DND-41 (cell line): ENCODE data around the gene DACH1.

Experiments used
- ATAC-seq: fragments of 200-7000 bp; cut with Tn5 transposase; 3 replicates; pipeline ENCODE4 v1.9.1; 2021; ENCODE audit warnings: low read depth; ENCODE audit not compliant: insufficient read depth
- DNase-seq: peaks from one replicate; pipeline ENCODE4 v3.0.0-alpha.2; 2020
- H2AFZ ChIP-seq: 2 replicates; pipeline ENCODE4 v1.6.0; 2012; ENCODE audit warnings: low read depth, low read length
- H3K27ac ChIP-seq: 2 replicates; pipeline ENCODE4 v1.5.1; 2012; ENCODE audit warnings: low read length, inconsistent platforms
- H3K27me3 ChIP-seq: fragments of 200-600 bp; sonication (generic); 2 replicates; pipeline ENCODE4 v1.6.0; 2012; ENCODE audit warnings: low read length, mild to moderate bottlenecking, inconsistent platforms; ENCODE audit not compliant: insufficient read depth, poor library complexity
- H3K36me3 ChIP-seq: 2 replicates; pipeline ENCODE4 v1.5.1; 2012; ENCODE audit warnings: low read length, inconsistent platforms; ENCODE audit not compliant: insufficient read depth
- H3K4me1 ChIP-seq: 2 replicates; pipeline ENCODE4 v1.5.1; 2012; ENCODE audit warnings: mild to moderate bottlenecking, low read length; ENCODE audit not compliant: insufficient read depth
- H3K4me2 ChIP-seq: 2 replicates; pipeline ENCODE4 v1.6.0; 2012; ENCODE audit warnings: mild to moderate bottlenecking, moderate library complexity, low read length, inconsistent platforms; ENCODE audit not compliant: insufficient read depth
- H3K4me3 ChIP-seq, 2 experiments: fragments of 200-600 bp in 1 of 2; shearing (Covaris generic) in 1 of 2; 2 replicates each; pipeline ENCODE4 v1.5.1; 2012 to 2016; ENCODE audit warnings: inconsistent platforms in 2 of 2, low read length in 2 of 2, mild to moderate bottlenecking in 2 of 2, low read depth in 1 of 2, moderate library complexity in 1 of 2
- H3K79me2 ChIP-seq: 2 replicates; pipeline ENCODE4 v1.6.0; 2012; ENCODE audit warnings: low read length, inconsistent platforms; ENCODE audit not compliant: insufficient read depth
- H3K9ac ChIP-seq: 2 replicates; pipeline ENCODE4 v1.6.0; 2012; ENCODE audit warnings: low read depth, mild to moderate bottlenecking, inconsistent platforms, low read length, moderate library complexity
- H3K9me3 ChIP-seq: 2 replicates; pipeline ENCODE4 v1.5.1; 2012; ENCODE audit warnings: low read length, moderate library complexity, mild to moderate bottlenecking, inconsistent platforms; ENCODE audit not compliant: insufficient read depth, severe bottlenecking
- H4K20me1 ChIP-seq: 2 replicates; pipeline ENCODE4 v1.6.0; 2012; ENCODE audit warnings: low read length; ENCODE audit not compliant: insufficient read depth
- CTCF ChIP-seq: IDR thresholded peaks from 2 replicates; pipeline ENCODE4 v1.5.1; 2012; ENCODE audit warnings: borderline replicate concordance, low read length, moderate library complexity, mild to moderate bottlenecking; ENCODE audit not compliant: poor library complexity, severe bottlenecking; ENCODE audit errors: extremely low read depth
- EZH2 ChIP-seq: IDR thresholded peaks from 3 replicates; pipeline ENCODE4 v1.6.1; 2012; ENCODE audit warnings: borderline replicate concordance, low read depth, mild to moderate bottlenecking, moderate library complexity, low read length, inconsistent platforms; ENCODE audit not compliant: severe bottlenecking

DACH1 gene

GRCh38 chr13:71659404-71659803 is 207.6 kb downstream of the DACH1 start:
- no peak for ATAC-seq
- Histone ChIP-seq H3K27me3 (no peaks in the 10 kb centered on the region), H3K79me2 (no peaks in the 10 kb centered on the region), H3K27ac (no peak overlapping the region), H3K9me3 (no peaks in the 10 kb centered on the region), H3K36me3 (no peaks in the 10 kb centered on the region), H4K20me1 (no peaks in the 10 kb centered on the region), H2AFZ (no peak overlapping the region), H3K9ac (no peak overlapping the region), H3K4me3 (no peak overlapping the region), H3K4me1 (no peaks in the 10 kb centered on the region), H3K4me2 (no peak overlapping the region)
- no peak for DNase-seq
- TF ChIP-seq CTCF (no peak), EZH2 (no peak)

- no peak for DNase-seq
- H3K9ac ChIP-seq, result no peak overlapping the region
- H3K36me3 ChIP-seq, result no peaks in the 10 kb centered on the region
- H2AFZ ChIP-seq, result no peak overlapping the region
- ATAC-seq, result no peak
- H3K79me2 ChIP-seq, result no peaks in the 10 kb centered on the region
- TF ChIP-seq EZH2 (no peak), CTCF (no peak)
- no peaks in the 10 kb centered on the region for H4K20me1 ChIP-seq
- no peak overlapping the region for H3K27ac ChIP-seq
- no peak overlapping the region for H3K4me2 ChIP-seq
- H3K9me3 ChIP-seq, result no peaks in the 10 kb centered on the region
- H3K4me1 ChIP-seq, result no peaks in the 10 kb centered on the region
- no peaks in the 10 kb centered on the region for H3K27me3 ChIP-seq
- no peak overlapping the region for H3K4me3 ChIP-seq
These were observed 221.5 kb downstream of the DACH1 start for GRCh38 chr13:71645467-71645866.

- no peak for TF ChIP-seq EZH2
These were observed 222.4 kb downstream of the DACH1 start for GRCh38 chr13:71644579-71644978.

GRCh38 chr13:71643448-71643860 is 223.6 kb downstream of the DACH1 start:
- Histone ChIP-seq H4K20me1 (no peaks in the 10 kb centered on the region), H3K9ac (no peak overlapping the region), H3K4me3 (no peak overlapping the region), H3K79me2 (no peaks in the 10 kb centered on the region), H3K4me1 (no peaks in the 10 kb centered on the region), H2AFZ (no peak overlapping the region), H3K9me3 (no peaks in the 10 kb centered on the region), H3K36me3 (no peaks in the 10 kb centered on the region), H3K27me3 (no peaks in the 10 kb centered on the region), H3K4me2 (no peak overlapping the region), H3K27ac (no peak overlapping the region)
- ATAC-seq (no peak), DNase-seq (no peak)
- TF ChIP-seq EZH2 (no peak), CTCF (no peak)

More at GRCh38 chr13:71644579-71644978, 222.4 kb downstream of the DACH1 start:
- ATAC-seq (no peak), DNase-seq (no peak)
- Histone ChIP-seq H3K27me3 (no peaks in the 10 kb centered on the region), H3K36me3 (no peaks in the 10 kb centered on the region), H3K9me3 (no peaks in the 10 kb centered on the region), H4K20me1 (no peaks in the 10 kb centered on the region), H3K9ac (no peak overlapping the region), H3K4me2 (no peak overlapping the region), H3K4me1 (no peaks in the 10 kb centered on the region), H3K79me2 (no peaks in the 10 kb centered on the region), H2AFZ (no peak overlapping the region), H3K4me3 (no peak overlapping the region), H3K27ac (no peak overlapping the region)
